Gastrocnemius medialis (tissue), 4 donors: ENCODE measurements around the gene TCF7L2.

ENCODE experiments used
- POLR2A ChIP-seq, 2 donors: fragments of 450-650 bp; IDR thresholded peaks; one replicate each; pipeline ENCODE4 v1.6.1; 2017; ENCODE audit warnings: antibody characterized with exemption in 2 of 2, mild to moderate bottlenecking in 2 of 2, moderate library complexity in 2 of 2
- TF ChIP-seq, protein P1 (sequence below), 5 experiments: fragments of 450-650 bp in 3 of 5; fragments of 200-600 bp in 2 of 5; sonication (generic) in 2 of 5; IDR thresholded peaks in 4 of 5; conservative IDR thresholded peaks in 1 of 5; 1 replicate in 4 of 5; 2 replicates in 1 of 5; pipeline ENCODE4 v1.5.1; 2016 to 2019; ENCODE audit warnings: antibody characterized with exemption in 5 of 5, mild to moderate bottlenecking in 3 of 5, moderate library complexity in 3 of 5

DNA sequence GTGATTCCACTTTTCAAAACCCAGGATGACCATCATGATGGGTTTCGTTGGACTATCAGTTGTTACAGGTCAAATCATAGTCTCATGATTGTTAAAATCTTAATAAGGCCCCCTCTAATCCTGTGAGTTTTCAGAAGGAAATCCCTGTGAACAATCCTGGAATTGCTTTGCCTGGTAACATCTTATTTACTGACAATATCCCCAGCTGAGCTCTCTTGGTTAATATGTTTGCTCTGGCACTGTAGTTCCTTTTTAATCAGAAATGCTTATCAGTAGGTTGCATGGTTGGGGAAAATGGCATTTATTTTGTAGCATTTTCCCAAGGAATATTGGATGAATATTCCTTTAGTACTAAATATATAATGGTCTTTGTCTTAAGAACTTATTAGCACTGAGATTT lies 163.9 kb downstream of the TCF7L2 start:
- TF ChIP-seq POLR2A (IDR thresholded peaks at IDR 0.05): no peak
- TF ChIP-seq, protein P1, sequence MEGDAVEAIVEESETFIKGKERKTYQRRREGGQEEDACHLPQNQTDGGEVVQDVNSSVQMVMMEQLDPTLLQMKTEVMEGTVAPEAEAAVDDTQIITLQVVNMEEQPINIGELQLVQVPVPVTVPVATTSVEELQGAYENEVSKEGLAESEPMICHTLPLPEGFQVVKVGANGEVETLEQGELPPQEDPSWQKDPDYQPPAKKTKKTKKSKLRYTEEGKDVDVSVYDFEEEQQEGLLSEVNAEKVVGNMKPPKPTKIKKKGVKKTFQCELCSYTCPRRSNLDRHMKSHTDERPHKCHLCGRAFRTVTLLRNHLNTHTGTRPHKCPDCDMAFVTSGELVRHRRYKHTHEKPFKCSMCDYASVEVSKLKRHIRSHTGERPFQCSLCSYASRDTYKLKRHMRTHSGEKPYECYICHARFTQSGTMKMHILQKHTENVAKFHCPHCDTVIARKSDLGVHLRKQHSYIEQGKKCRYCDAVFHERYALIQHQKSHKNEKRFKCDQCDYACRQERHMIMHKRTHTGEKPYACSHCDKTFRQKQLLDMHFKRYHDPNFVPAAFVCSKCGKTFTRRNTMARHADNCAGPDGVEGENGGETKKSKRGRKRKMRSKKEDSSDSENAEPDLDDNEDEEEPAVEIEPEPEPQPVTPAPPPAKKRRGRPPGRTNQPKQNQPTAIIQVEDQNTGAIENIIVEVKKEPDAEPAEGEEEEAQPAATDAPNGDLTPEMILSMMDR (IDR thresholded peaks at IDR 0.05 in 4 of 5, conservative IDR thresholded peaks at IDR 0.05 in 1 of 5): no peak
